Measurements from ENCODE around the gene PROS1.
"Not testable (repeated sequence)": the region's sequence is repeated elsewhere in the genome, so short reads cannot be mapped to it uniquely, and the experiment has no call there.

PROS1 gene

DNA sequence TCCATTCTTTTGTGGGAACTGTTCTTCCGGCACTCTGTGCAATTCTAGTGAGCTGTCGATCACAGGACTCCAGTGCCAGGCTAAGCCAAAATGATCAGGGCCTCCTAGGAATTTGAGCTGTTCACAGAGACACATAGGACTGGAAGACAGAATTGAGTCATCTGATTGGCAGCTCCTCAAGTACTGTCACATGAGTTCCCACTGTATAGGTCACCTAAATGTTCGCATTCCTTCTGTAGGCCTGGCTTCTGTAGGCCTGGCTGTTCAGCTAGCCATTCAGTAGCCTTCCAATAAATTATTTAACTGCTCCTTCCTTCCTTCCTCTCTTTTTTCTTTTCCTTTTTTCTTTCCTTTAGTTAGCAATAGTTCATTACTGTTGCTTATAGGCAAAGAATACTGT lies 4.3 kb downstream of the PROS1 start:
- no peak for DNase-seq

GRCh38 chr3:93965106-93965505 lies 8.6 kb downstream of the PROS1 start:
- DNase-seq, result not testable (repeated sequence)

- no peak for DNase-seq
Observed at GRCh38 chr3:93962798-93963197, 10.9 kb downstream of the PROS1 start.

DNA sequence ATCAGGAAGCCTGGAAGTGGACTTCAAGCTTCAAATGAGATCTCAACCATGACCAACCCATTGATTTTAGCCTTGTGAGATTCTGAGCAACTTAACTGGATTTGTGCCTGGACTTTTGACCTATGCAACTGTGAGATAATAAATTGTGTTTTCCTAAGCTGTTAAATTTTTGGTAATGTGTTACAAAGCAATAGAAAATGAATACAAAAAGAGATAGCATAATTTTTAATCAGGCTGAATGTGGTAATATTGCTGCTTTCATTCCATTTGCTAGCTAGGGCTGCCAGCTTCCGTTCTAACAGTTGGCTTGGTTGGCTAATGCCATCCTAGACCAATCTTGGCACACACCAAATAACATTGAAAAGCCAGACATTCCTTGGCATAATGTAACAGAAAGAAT lies 12.2 kb downstream of the PROS1 start:
- DNase-seq, result no peak

DNA sequence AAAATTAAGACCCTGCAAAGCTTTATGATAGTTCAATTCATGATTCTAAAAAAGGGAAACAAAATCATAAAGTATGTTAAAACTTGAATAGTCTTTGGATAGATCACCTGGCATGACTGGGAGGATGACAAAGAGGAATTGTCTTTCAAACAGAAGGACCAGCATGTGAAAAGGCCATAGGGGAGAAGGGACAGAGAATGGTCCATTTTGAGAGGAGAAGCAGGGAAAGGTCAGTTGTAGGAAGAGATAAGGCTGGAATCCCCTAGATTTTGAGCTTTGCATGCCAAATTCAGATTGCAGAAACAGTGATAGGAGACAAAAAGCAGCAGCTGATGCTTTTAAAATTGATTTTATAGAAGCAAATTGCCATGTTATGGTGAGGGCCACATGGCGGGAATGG lies 12.7 kb downstream of the PROS1 start:
- no peak for DNase-seq

- not testable (repeated sequence) for DNase-seq
Observed at GRCh38 chr3:93949958-93950357, 23.7 kb downstream of the PROS1 start.

- DNase-seq, result not testable (repeated sequence)
Observed at GRCh38 chr3:93937485-93937884, 36.2 kb downstream of the PROS1 start.

GRCh38 chr3:93936549-93936948 lies 37.1 kb downstream of the PROS1 start:
- no peak for DNase-seq

GRCh38 chr3:93934366-93935046 lies 39.2 kb downstream of the PROS1 start:
- no peak for DNase-seq

DNA sequence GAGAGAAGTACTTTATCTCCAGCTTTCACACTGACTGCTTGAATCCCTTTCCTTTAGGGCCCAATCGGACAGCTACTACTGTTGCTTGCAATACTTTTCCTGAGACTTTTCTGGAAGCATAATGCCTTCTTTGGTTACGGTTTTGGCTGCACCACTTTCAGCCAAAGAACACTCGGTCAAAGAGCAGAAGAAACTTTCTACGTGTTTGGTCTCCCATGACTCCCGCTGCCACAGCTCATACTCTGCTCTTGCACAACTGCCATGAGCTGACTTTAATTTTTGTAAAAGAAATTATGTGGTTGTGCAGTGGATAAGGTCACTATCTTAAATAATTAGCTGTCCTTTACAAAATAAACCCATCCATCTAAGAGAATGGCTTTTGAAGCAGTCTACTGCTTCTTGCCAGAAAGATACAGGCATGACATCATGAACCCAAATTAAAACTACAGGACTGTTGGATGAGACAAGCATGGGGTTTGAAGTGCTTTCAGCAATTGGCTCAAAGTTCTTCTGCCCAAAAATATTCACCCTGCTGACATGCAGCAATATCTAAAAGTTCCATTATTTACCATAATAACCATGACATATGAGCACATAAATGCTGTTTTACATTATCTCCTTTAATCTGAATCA lies 42.0 kb downstream of the PROS1 start:
- DNase-seq, result no peak

GRCh38 chr3:93930041-93930440 lies 43.7 kb downstream of the PROS1 start:
- no peak for DNase-seq

GRCh38 chr3:93926789-93927188 lies 46.9 kb downstream of the PROS1 start:
- DNase-seq, result no peak

DNA sequence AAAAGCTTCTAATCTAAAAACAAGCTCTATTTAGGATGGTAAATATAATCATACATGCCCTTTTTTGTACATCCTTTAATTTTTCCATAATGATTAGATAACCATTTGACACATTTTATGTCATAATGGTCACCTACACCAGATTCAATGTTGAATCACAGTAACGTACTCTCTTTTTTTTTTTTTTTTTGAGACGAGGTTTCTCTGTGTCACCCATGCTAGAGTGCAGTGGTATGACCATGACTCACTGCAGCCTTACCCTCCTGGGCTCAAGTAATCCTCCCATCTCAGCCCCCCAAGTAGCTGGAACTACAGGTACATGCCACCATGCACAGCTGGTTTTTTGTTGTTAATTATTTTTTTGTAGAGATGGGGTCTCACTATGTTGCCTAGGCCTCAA lies 49.2 kb downstream of the PROS1 start:
- no peak for DNase-seq

DNA sequence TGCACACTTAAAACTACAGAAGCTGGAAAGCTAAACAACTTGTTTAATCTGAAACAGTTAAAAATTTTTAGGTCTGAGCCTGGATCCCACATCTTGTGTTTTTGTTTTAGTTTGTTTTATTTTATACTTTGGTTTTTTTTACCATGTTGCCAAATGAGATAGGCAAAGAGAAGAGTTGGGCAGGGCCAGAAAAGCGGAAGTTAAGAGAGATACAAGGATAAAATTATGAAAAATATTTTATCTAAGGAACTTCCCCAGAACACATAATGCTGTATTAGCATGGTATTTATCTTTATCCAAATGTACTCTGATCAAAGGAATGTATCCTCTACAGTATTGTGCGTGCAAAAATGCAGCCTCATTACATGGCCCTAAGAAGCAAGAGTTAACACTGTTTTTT lies 50.7 kb downstream of the PROS1 start:
- no peak for DNase-seq

GRCh38 chr3:93917546-93918029 lies 56.1 kb downstream of the PROS1 start:
- not testable (repeated sequence) for DNase-seq

DNA sequence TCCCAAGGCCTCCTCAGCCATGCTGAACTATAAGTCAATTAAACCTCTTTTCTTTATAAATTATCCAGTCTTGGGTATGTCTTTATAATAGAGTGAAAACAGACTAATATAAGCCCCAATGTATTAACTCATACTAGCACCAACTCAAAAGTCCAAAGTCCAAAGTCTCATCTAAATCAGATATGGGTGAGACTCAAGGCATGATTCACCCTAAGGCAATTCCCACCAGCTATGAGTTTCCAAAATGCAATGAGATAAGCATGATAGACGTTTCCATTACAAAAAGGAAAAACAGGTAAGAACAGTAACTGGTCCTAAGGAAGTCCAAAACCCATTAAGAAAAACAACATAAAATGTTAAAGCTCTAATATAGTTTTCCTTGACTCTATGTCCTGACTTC lies 60.1 kb downstream of the PROS1 start:
- DNase-seq, result not testable (repeated sequence)

DNA sequence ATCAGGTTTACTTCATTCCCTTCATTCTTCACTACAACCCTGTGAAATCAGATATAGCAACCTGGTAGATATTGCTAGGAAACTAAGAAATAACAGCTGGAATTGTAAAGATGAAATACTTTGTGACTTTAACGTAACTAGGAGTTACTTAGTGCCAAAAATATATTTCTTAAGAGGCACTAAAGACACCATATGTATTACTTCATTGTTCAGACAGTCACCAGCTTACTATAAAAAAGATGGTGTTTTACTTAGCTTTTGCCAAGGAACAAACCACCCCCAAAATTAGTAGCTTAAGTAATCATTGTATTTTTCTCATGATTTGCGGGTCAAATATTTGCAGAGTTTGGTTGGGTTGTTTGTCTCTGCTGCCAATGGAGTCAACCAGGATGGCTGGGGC lies 62.5 kb downstream of the PROS1 start:
- no peak for DNase-seq

DNA sequence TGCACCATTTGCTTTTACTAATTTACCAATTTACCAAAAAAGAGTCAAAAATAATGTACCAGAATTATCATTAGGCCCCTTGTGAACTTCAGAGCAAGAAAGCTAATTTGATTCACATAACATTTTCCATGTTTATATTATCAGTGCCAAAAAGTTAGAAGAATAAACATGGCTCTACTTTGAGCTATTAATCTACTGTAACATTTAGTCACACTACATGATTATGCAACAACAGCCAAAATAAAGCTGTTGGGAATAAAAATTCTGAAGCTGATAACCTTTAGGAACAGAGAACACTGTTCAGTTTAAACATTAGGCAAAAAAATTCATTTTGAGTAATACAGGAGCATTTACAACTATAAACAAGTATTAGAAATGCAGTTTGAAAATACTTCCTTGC lies 63.6 kb downstream of the PROS1 start:
- DNase-seq, result no peak

GRCh38 chr3:93907132-93907531 lies 66.6 kb downstream of the PROS1 start:
- no peak for DNase-seq

- no peak for DNase-seq
Observed at GRCh38 chr3:93906245-93906644, 67.5 kb downstream of the PROS1 start.

DNA sequence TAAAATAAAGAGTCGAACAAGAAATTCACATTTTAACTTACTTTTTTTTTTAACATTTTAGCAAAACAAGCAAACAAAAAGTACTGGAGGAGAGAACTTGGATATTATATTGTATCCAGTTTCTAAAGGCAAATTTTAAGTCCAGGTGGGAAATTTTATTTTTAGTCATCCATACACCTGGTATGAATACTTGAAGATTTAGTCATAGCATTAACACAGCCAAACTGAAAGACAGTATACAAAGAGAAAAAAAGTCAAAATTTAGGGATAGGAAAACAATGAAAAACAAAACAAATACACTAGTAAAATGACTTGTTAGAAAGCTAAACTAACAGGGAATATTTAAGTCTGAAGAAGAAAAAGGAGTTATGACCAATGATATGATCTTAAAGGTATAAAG lies 69.1 kb downstream of the PROS1 start:
- no peak for DNase-seq

DNA sequence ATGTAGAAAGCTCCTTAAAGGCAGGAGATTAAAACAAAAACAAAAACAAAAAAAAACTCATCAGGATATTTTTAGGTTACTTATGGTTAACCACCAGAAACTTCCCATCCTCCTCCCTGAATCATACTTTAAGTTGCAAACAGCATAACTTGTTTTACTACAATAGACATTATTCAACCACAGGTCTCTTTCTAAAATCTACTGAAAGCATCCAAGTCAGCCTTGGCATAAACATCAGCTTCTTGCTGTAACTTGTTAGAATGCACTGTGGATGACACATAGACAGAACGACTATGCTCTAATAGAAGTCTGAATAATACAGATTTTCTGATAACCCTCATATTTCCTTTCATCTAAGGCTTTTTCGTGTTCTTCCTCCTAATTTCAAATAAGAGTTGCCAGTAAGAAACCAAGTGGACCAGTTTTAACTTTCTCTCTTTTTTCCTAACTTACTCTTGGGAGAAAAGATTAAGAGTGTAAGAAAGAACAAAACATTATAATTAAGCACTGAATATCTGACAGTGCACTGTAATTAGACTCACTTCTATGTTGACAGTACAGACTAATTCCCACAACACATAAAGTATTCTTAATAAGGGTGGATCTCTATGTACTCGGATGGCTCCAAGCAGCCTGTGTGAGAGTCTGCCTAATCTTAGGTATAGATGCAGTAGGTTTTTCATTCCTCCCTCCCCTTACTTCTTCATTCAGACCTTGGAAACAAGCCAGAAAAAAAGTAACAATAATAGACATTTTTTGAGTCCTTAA lies 95.3 kb downstream of the PROS1 start:
- not testable (repeated sequence) for DNase-seq

DNA sequence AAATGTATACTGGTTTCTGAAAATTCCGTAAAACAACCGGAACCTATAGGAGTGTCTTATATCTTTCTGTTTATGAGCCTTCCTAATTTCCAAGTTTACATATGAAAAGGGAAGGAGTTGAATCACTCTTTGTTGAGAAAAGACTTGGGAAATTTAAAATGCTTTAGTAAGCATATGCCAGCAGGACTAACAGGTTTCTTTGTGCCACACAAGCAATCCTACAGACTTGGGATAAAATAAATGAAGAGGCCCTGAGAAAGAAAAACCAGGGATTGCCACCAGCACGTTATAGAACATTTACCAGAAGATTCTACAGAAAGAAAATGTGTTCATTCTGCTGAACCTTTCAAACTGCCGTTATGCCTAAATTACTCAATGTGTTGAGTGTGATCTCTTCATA lies 96.3 kb downstream of the PROS1 start:
- DNase-seq, result not testable (repeated sequence)

- not testable (repeated sequence) for DNase-seq
Observed at GRCh38 chr3:93873412-93873811, 100.3 kb downstream of the PROS1 start.
